ENCODE data around the gene SLC41A3.

- no peak for TF ChIP-seq POLR2A (IDR thresholded peaks at IDR 0.05; ENCODE audit: low read length)
- TF ChIP-seq GATA1 (IDR thresholded peaks at IDR 0.05; ENCODE audit: low read depth, low read length), result no peak
Measured at GRCh38 chr3:126029241-126029640, 54.7 kb downstream of the SLC41A3 start.

Measured in erythroblast (primary cell).